Endothelial cell (in vitro differentiated cells): ENCODE data around the gene SUPT7L. TPM values are rescaled to one million over a fixed set of nuclear protein-coding genes. Genes with fewer than 3 reads are reported as not detected.

Experiments used
- DNase-seq: peaks from one replicate; pipeline ENCODE4 v3.0.0; 2021; ENCODE audit warnings: low spot score
- H3K27ac Mint-ChIP-seq: one replicate; pipeline ENCODE4 v1.8.0; 2021; ENCODE audit warnings: mixed read lengths, inconsistent platforms; ENCODE audit not compliant: unreplicated experiment
- H3K27me3 Mint-ChIP-seq: one replicate; pipeline ENCODE4 v1.8.0; 2021; ENCODE audit warnings: mild to moderate bottlenecking, moderate library complexity, mixed read lengths, inconsistent platforms; ENCODE audit not compliant: unreplicated experiment
- H3K36me3 Mint-ChIP-seq: one replicate; pipeline ENCODE4 v1.8.0; 2021; ENCODE audit warnings: mild to moderate bottlenecking, low read depth, mixed read lengths, inconsistent platforms; ENCODE audit not compliant: unreplicated experiment
- H3K4me1 Mint-ChIP-seq: one replicate; pipeline ENCODE4 v1.8.0; 2021; ENCODE audit warnings: mild to moderate bottlenecking, mixed read lengths, inconsistent platforms; ENCODE audit not compliant: unreplicated experiment
- H3K4me3 Mint-ChIP-seq: one replicate; pipeline ENCODE4 v1.8.0; 2021; ENCODE audit warnings: mild to moderate bottlenecking, mixed read lengths, inconsistent platforms; ENCODE audit not compliant: unreplicated experiment
- H3K9me3 Mint-ChIP-seq: one replicate; pipeline ENCODE4 v1.8.0; 2021; ENCODE audit warnings: mixed read lengths, inconsistent platforms; ENCODE audit not compliant: unreplicated experiment
- total RNA-seq: library from RNA; stranded (reverse); fragmentation: NEBNext Ultra II Directional; extraction: Animal tissue kit (Norgen Biotek cat#: 25700); gene quantifications from one replicate; pipeline ENCODE4 v1.2.1, GENCODE V29; 2021; ENCODE audit not compliant: unreplicated experiment
- TF ChIP-seq, protein P1 (sequence below): fragments of 200-600 bp; sonication (generic); IDR thresholded peaks from one replicate; pipeline ENCODE4 v1.5.0; 2021; ENCODE audit warnings: antibody characterized with exemption; ENCODE audit not compliant: unreplicated experiment

SUPT7L gene
- total RNA-seq, 1 donor from 2014 or later: 39.1 TPM

DNA sequence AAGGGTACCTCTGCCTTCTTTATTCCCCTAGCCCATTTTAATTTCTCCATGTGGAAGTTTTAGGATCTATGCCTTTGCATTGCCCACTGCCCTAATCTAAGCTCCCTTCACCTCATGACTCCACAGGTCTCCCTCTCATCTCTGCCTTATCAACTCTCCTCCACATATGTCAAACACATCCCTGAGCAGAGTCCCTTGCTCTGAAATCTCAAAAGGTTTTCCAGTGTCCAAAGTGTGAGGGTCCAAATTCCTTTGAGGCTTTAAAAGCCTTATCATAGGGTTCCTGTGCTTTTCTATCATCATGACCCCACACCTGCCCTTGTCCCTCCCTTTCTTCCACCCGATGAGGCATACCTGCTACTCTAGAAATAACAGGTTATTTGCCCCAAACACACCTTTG is 38.9 kb upstream of the SUPT7L start:
- DNase-seq: no peak
- TF ChIP-seq, protein P1, sequence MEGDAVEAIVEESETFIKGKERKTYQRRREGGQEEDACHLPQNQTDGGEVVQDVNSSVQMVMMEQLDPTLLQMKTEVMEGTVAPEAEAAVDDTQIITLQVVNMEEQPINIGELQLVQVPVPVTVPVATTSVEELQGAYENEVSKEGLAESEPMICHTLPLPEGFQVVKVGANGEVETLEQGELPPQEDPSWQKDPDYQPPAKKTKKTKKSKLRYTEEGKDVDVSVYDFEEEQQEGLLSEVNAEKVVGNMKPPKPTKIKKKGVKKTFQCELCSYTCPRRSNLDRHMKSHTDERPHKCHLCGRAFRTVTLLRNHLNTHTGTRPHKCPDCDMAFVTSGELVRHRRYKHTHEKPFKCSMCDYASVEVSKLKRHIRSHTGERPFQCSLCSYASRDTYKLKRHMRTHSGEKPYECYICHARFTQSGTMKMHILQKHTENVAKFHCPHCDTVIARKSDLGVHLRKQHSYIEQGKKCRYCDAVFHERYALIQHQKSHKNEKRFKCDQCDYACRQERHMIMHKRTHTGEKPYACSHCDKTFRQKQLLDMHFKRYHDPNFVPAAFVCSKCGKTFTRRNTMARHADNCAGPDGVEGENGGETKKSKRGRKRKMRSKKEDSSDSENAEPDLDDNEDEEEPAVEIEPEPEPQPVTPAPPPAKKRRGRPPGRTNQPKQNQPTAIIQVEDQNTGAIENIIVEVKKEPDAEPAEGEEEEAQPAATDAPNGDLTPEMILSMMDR: no peak
- no peak overlapping the region for H3K4me3 Mint-ChIP-seq
- H3K27ac Mint-ChIP-seq: no peak overlapping the region
- H3K27me3 Mint-ChIP-seq: no peaks in the 10 kb centered on the region
- H3K4me1 Mint-ChIP-seq: peaks cover 4% of the 10 kb centered on the region
- H3K9me3 Mint-ChIP-seq: no peaks in the 10 kb centered on the region
- H3K36me3 Mint-ChIP-seq: no peaks in the 10 kb centered on the region

GRCh38 chr2:27701676-27702075 is 38.3 kb upstream of the SUPT7L start:
- no peak for DNase-seq
- Mint-ChIP-seq H3K36me3 (no peaks in the 10 kb centered on the region), H3K27me3 (no peaks in the 10 kb centered on the region), H3K9me3 (no peaks in the 10 kb centered on the region), H3K27ac (no peak overlapping the region), H3K4me1 (peaks cover 4% of the 10 kb centered on the region), H3K4me3 (no peak overlapping the region)
- TF ChIP-seq, protein P1: no peak

- Mint-ChIP-seq H3K27ac (no peak overlapping the region), H3K27me3 (peaks cover 1% of the 10 kb centered on the region)
Measured at GRCh38 chr2:27697660-27698059, 34.2 kb upstream of the SUPT7L start.

GRCh38 chr2:27690052-27690451 is 26.6 kb upstream of the SUPT7L start:
- Mint-ChIP-seq H3K4me1 (peaks cover 5% of the 10 kb centered on the region), H3K27ac (no peak overlapping the region), H3K27me3 (no peaks in the 10 kb centered on the region), H3K36me3 (peaks cover 3% of the 10 kb centered on the region), H3K4me3 (no peak overlapping the region), H3K9me3 (no peaks in the 10 kb centered on the region)
- DNase-seq: no peak
- TF ChIP-seq, protein P1: no peak

More at GRCh38 chr2:27697660-27698059, 34.2 kb upstream of the SUPT7L start:
- no peak overlapping the region for H3K4me3 Mint-ChIP-seq
- H3K9me3 Mint-ChIP-seq: no peaks in the 10 kb centered on the region
- peaks cover 3% of the 10 kb centered on the region for H3K36me3 Mint-ChIP-seq
- TF ChIP-seq, protein P1: no peak
- no peak for DNase-seq
- H3K4me1 Mint-ChIP-seq: peaks cover 5% of the 10 kb centered on the region

GRCh38 chr2:27689424-27689823 is 26.0 kb upstream of the SUPT7L start:
- peaks cover 7% of the 10 kb centered on the region for H3K36me3 Mint-ChIP-seq
- peaks cover 9% of the 10 kb centered on the region for H3K4me1 Mint-ChIP-seq
- TF ChIP-seq, protein P1: no peak
- H3K27ac Mint-ChIP-seq: no peak overlapping the region
- no peak for DNase-seq
- H3K9me3 Mint-ChIP-seq: no peaks in the 10 kb centered on the region
- no peaks in the 10 kb centered on the region for H3K27me3 Mint-ChIP-seq
- no peak overlapping the region for H3K4me3 Mint-ChIP-seq
